Fibroblast of the aortic adventitia (primary cell): ENCODE data around the gene CORO2B. TPM values are rescaled to one million over a fixed set of nuclear protein-coding genes. Genes with fewer than 3 reads are reported as not detected.

Experiments used
- DNase-seq: peaks from one replicate; pipeline ENCODE4 v3.0.0-alpha.2; 2010; ENCODE audit warnings: low read depth
- H3K4me3 ChIP-seq: 2 replicates; pipeline ENCODE4 v1.5.1; 2011; ENCODE audit warnings: low read depth, mild to moderate bottlenecking, control low read depth, low read length, moderate library complexity
- total RNA-seq: library from RNA; depleted of rRNA; stranded (reverse); fragments of >200 nt; gene quantifications from 2 replicates; pipeline ENCODE4 v1.2.3, GENCODE V29; 2012; ENCODE audit warnings: low replicate concordance
- TF ChIP-seq, protein P1 (sequence below): IDR thresholded peaks from 2 replicates; pipeline ENCODE4 v1.5.1; 2011; ENCODE audit warnings: mild to moderate bottlenecking, low read length, control low read depth, inconsistent platforms; ENCODE audit not compliant: insufficient read depth

The CORO2B gene
- total RNA-seq, 1 donor, result 23.3 TPM

DNA sequence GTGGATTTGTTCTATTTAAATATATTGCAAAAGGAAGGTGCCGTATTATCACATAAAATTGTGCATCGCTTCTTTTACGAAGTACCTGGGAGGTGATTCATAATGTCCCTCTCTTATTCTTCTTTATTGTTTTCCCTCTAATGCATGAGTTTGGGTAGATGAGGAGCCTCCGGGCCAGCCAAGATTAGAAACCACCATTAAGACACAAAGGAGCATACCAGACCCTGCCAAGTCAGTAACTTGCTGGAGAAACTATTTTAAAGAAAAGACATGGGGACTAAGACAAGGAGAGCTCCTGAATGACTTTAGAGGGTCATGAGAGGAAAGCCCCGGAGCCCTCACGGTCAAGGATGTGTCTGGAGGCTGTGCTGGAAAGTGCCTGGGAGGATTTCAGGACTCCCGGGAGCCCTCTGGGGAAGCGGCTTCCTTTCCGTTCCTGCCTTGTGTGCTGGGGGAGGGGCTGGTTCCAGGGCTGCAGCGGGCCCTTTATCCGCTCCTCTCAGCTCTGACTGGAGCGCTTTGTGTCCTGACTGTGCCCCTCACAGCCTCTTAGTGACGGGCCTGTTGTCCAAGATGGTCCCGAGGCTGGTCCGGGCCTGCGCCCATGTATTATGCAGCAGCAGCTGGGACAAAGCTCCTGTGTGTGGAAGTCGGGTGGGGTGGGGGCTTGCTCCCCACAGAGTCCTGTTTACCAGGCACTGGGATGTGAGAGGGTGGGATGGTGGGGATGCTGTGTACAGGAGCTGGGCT is 35.7 kb downstream of the CORO2B start:
- TF ChIP-seq, protein P1, sequence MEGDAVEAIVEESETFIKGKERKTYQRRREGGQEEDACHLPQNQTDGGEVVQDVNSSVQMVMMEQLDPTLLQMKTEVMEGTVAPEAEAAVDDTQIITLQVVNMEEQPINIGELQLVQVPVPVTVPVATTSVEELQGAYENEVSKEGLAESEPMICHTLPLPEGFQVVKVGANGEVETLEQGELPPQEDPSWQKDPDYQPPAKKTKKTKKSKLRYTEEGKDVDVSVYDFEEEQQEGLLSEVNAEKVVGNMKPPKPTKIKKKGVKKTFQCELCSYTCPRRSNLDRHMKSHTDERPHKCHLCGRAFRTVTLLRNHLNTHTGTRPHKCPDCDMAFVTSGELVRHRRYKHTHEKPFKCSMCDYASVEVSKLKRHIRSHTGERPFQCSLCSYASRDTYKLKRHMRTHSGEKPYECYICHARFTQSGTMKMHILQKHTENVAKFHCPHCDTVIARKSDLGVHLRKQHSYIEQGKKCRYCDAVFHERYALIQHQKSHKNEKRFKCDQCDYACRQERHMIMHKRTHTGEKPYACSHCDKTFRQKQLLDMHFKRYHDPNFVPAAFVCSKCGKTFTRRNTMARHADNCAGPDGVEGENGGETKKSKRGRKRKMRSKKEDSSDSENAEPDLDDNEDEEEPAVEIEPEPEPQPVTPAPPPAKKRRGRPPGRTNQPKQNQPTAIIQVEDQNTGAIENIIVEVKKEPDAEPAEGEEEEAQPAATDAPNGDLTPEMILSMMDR, result no peak
- H3K4me3 ChIP-seq, result no peak overlapping the region
- DNase-seq, result no peak

DNA sequence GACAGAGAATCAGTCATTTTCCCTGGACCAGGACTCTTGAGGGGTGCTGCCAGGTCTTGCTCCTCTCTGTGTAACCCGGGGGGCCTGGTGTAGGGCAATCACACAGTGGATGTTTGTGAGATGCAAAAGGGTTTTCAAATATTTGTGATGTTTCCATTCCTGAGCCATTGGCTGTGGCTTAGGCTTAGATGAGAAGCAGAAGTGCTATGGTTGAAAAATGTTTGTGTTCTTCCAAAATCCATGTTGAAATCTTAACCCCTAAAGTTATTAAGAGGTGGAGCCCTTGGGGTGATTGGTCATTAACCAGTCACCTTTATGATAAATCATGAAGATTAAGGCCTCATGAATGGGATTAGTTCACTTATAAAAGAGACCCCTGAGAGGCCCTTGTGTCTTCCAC is 36.5 kb downstream of the CORO2B start:
- TF ChIP-seq, protein P1, result no peak
- H3K4me3 ChIP-seq, result no peak overlapping the region
- DNase-seq, result no peak

DNA sequence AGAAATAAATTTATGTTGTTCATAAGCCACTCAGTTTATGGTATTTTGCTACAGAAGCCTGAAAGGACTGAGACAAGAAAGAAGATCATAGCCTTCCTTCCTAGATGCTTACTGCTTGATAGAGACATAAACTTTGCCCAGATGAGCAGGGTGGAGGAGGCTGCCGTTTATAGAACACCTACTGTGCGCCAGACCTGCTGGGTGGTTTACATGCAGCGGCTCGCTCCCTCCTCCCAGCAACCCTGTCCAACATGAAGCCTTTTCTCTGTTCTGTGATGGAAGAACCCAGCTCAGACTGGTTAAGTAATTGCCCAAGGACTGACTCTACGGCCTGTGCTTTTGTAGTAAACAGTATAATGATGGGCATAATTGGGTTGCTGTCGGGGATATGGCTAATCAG is 37.0 kb downstream of the CORO2B start:
- H3K4me3 ChIP-seq, result no peak overlapping the region
- no peak for DNase-seq
- TF ChIP-seq, protein P1, result no peak

DNA sequence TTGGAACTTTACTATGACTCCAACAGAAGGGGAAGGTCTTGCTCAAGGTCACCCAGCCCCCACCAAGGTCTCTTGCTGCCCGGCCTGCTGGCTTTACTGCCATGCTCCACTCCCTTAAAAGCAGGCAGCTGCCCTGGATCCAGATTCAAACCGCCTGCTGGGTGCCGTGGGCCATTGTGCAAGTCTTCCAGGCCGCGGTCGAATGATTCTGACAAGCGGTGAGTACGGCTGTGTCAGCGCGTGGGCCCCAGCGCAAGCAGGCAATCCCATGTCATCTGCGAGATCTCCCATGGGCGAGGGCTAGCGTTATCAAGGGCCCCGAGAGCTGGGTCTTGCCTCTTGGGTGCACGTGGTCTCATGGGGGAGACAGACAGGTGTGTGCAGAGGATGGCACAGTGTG is 37.6 kb downstream of the CORO2B start:
- no peak overlapping the region for H3K4me3 ChIP-seq
- no peak for DNase-seq
- TF ChIP-seq, protein P1, result no peak

DNA sequence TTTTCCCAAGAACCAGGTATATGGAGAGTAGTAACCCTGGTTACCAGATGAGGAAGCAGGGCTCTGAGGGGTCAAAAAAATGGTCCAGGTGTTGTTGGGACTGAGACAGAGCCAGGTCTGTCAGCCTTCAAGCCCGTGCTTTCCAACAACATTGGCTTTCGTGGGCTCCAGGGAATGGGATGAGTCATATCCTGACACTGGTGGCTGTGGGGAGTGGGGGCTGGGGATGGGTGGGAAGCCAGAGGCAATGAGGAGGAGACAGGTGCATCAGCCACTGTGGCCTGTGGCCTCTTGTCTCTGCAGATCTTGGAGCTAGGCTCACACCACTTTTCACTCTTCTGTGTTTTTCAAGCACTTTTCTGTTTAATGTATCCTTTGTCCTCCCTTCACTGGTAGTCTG is 38.2 kb downstream of the CORO2B start:
- DNase-seq, result no peak
- H3K4me3 ChIP-seq, result no peak overlapping the region
- TF ChIP-seq, protein P1, result no peak

DNA sequence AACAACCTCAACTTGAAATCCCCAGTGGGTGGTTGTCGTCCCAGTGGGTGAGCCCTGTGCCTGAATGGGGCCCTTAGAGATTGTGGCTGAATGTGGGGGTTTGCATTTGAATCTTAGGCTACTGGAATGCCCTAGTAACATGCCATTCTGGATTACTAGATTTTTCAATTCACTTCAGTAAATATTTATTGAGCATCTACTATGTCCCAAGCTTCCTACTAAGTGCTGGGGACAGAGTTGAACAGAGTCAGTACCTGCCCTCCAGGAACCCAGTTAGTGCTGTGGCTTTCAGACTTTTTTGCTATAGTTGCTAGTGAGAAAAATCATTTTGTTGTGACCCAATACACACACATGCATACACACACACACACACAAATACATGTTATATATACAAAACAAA is 39.0 kb downstream of the CORO2B start:
- no peak for DNase-seq
- TF ChIP-seq, protein P1, result no peak
- no peak overlapping the region for H3K4me3 ChIP-seq

DNA sequence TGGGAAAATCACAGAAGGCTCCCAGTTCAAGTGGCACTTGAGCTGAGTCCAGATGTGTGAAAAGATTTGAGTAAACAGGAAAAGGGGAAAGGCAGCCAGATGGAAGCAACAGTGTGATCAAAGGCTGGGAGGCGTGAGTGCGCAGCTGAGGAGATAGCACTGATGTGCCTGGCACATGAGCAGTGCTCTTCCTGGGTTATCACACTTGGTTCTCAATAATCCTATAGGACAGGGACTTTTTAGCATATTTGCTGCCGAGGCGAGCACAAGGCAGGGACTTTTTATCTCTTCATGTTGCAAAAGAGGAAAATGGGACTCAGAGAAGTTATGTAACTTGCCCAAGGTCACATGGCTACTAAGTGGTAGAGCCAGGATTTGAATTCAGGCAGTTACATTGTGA is 39.6 kb downstream of the CORO2B start:
- TF ChIP-seq, protein P1, result no peak

More for the DNA sequence above, 39.6 kb downstream of the CORO2B start:
- peak; percentile 68 for DNase-seq
- no peak overlapping the region for H3K4me3 ChIP-seq
